ENCODE data around the gene EHBP1L1.

DNA sequence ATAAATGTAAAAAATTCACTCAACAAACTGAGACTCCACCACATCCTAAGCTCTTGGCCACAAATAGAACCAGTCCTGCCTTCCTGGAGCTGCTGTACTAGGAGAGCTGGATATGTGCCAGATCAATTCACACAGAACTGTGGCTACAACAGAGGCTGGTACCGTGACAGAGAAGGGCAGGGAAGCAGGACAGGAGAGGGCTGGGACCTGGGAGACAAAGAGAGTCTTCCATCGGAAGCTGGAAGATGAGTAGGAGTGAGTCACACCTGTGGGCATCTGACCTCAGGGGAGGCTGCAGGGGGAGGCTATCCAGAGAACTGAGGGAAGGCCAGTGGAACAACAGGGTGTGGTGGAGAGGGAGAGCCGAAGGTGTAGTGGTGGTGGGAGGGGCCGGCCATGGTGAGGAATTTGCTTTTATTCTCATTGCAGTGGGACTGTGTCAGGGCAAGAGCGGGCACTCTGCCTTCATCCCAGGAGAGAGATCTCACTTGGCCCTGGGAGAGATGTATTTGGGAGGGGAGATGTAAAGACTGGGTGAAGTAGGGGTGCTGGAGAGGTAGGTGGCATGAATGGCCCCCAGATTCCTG, 15.8 kb upstream of the EHBP1L1 start:
- TF ChIP-seq EZH2phosphoT487 (IDR thresholded peaks at IDR 0.05) (no peak), EZH2 (IDR thresholded peaks at IDR 0.05) (no peak)
- TF ChIP-seq, protein P1, sequence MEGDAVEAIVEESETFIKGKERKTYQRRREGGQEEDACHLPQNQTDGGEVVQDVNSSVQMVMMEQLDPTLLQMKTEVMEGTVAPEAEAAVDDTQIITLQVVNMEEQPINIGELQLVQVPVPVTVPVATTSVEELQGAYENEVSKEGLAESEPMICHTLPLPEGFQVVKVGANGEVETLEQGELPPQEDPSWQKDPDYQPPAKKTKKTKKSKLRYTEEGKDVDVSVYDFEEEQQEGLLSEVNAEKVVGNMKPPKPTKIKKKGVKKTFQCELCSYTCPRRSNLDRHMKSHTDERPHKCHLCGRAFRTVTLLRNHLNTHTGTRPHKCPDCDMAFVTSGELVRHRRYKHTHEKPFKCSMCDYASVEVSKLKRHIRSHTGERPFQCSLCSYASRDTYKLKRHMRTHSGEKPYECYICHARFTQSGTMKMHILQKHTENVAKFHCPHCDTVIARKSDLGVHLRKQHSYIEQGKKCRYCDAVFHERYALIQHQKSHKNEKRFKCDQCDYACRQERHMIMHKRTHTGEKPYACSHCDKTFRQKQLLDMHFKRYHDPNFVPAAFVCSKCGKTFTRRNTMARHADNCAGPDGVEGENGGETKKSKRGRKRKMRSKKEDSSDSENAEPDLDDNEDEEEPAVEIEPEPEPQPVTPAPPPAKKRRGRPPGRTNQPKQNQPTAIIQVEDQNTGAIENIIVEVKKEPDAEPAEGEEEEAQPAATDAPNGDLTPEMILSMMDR (IDR thresholded peaks at IDR 0.05), result no peak

All from neural progenitor cell (in vitro differentiated cells).